Stomach (tissue), 4 donors: ENCODE data around the gene ARHGEF12.

ENCODE experiments used
- CTCF ChIP-seq, 7 experiments: fragments of 450-650 bp in 4 of 7; fragments of 200-600 bp in 3 of 7; sonication (generic) in 3 of 7; IDR thresholded peaks; one replicate each; pipeline ENCODE4 v1.5.1; 2016 to 2019; ENCODE audit warnings: antibody characterized with exemption in 7 of 7, control low read depth in 2 of 7, mild to moderate bottlenecking in 1 of 7
- EP300 ChIP-seq: sonication (generic); formaldehyde crosslinking; IDR thresholded peaks from one replicate; pipeline ENCODE4 v1.6.1; 2017; ENCODE audit warnings: antibody characterized with exemption
- POLR2A ChIP-seq, 4 donors: fragments of 450-650 bp; IDR thresholded peaks; one replicate each; pipeline ENCODE4 v1.6.1; 2016; ENCODE audit warnings: antibody characterized with exemption in 4 of 4, control low read depth in 2 of 4, mild to moderate bottlenecking in 1 of 4, moderate library complexity in 1 of 4
- POLR2AphosphoS5 ChIP-seq, 3 donors: sonication (generic); formaldehyde crosslinking; IDR thresholded peaks; one replicate each; pipeline ENCODE4 v1.6.1; 2016; ENCODE audit warnings: antibody characterized with exemption in 3 of 3

DNA sequence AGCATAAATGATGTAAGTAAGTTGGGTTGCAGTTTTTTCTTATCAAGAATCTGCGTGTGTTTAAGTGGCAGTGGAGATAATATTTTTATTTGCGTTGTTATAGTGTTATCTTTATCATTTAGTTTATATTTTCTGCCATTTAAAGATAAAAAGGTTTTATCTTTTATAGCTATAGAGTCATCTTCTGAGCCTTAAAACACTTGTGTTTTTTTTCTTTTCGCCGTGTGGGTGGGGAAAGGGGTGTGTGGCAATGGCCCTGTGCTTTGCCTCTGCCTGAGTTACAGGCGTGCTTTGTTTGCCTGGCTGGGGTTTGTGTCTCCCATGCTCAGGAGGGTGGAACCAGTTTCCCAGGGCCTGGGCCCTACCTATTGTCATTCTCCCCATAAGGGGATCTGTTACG lies 16.2 kb downstream of the ARHGEF12 start:
- TF ChIP-seq CTCF (IDR thresholded peaks at IDR 0.05), result no peak
- TF ChIP-seq EP300, result no peak
- TF ChIP-seq POLR2AphosphoS5 (IDR thresholded peaks at IDR 0.05), result no peak
- TF ChIP-seq POLR2A (IDR thresholded peaks at IDR 0.05), result no peak
